Panc1 (cell line): Measurements from ENCODE around the gene SLC25A42. TPM values are rescaled to one million over a fixed set of nuclear protein-coding genes. Genes with fewer than 3 reads are reported as not detected.

ENCODE experiments used
- ATAC-seq: fragments of 200-7000 bp; cut with Tn5 transposase; 2 replicates; pipeline ENCODE4 v1.9.1; 2020; ENCODE audit warnings: mild to moderate bottlenecking, moderate library complexity
- BruUV-seq: library from RNA; stranded (reverse); fragments of 400-500 nt; replicated peaks from 2 replicates; lab custom pipeline; 2021; lab: Mats Ljungman, UMichigan
- CTCF ChIA-PET: fragments of 300-600 bp; sonication (Branson Sonifier 250); formaldehyde crosslinking; loops from one replicate; lab custom pipeline; 2022; ENCODE audit warnings: antibody characterized with exemption; lab: Charles Lee
- POLR2A ChIA-PET: fragments of 300-600 bp; sonication (Branson Sonifier 250); formaldehyde crosslinking; loops from one replicate; lab custom pipeline; 2022; ENCODE audit warnings: antibody characterized with exemption; lab: Charles Lee
- DNase-seq: peaks from one replicate; pipeline ENCODE4 v3.0.0-alpha.2; 2010; ENCODE audit warnings: low read depth, low spot score
- H3K27ac ChIP-seq: 2 replicates; pipeline ENCODE4 v1.5.1; 2011; ENCODE audit warnings: mild to moderate bottlenecking, low read length, inconsistent platforms
- H3K27me3 ChIP-seq: fragments of 200-500 bp; sonication (Bioruptor generic); 2 replicates; pipeline ENCODE4 v1.6.0; 2014; ENCODE audit warnings: low read length, inconsistent platforms; ENCODE audit not compliant: control insufficient read depth, insufficient read depth
- H3K36me3 ChIP-seq: fragments of 200-500 bp; sonication (Bioruptor generic); 2 replicates; pipeline ENCODE4 v1.5.1; 2014; ENCODE audit warnings: inconsistent platforms, mild to moderate bottlenecking, low read length, moderate library complexity; ENCODE audit not compliant: control insufficient read depth, insufficient read depth
- H3K4me1 ChIP-seq: 2 replicates; pipeline ENCODE4 v1.5.1; 2011; ENCODE audit warnings: inconsistent platforms, mild to moderate bottlenecking, low read length, moderate library complexity; ENCODE audit not compliant: control insufficient read depth, insufficient read depth
- H3K4me3 ChIP-seq, 2 experiments: 2 replicates each; pipeline ENCODE4 v1.5.1; 2011 to 2012; ENCODE audit warnings: low read depth in 2 of 2, low read length in 2 of 2, mild to moderate bottlenecking in 2 of 2, inconsistent platforms in 1 of 2, moderate library complexity in 1 of 2
- H3K9me3 ChIP-seq: fragments of 200-500 bp; sonication (Bioruptor generic); 2 replicates; pipeline ENCODE4 v1.5.1; 2014; ENCODE audit warnings: low read depth, mild to moderate bottlenecking, inconsistent platforms, low read length, moderate library complexity; ENCODE audit not compliant: control insufficient read depth, insufficient read depth
- CTCF ChIP-seq: fragments of 450-650 bp; IDR thresholded peaks from 2 replicates; pipeline ENCODE4 v1.5.1; 2017; ENCODE audit warnings: mild to moderate bottlenecking
- POLR2AphosphoS5 ChIP-seq: IDR thresholded peaks from 2 replicates; pipeline ENCODE4 v1.6.1; 2012; ENCODE audit warnings: mild to moderate bottlenecking, low read depth, low read length, moderate library complexity
- SIN3A ChIP-seq: IDR thresholded peaks from 2 replicates; pipeline ENCODE4 v1.6.1; 2012; ENCODE audit warnings: low read depth, mild to moderate bottlenecking, low read length, moderate library complexity, borderline replicate concordance; ENCODE audit not compliant: insufficient read depth
- TCF7L2 ChIP-seq: IDR thresholded peaks from 2 replicates; pipeline ENCODE4 v1.6.1; 2011; ENCODE audit warnings: mild to moderate bottlenecking, low read depth, low read length, inconsistent platforms
- in situ Hi-C: cut with HindIII; loops from 2 replicates; pipeline ENCODE4 v1.10.0; 2016; ENCODE audit warnings: low sequenced_read_pairs, low pct_unique_long_range_greater_than_20kb
- intact Hi-C: fragments of 100-400 bp; cut with micrococcal nuclease; formaldehyde crosslinking; loops from one replicate; pipeline ENCODE4 v1.10.0; 2022; ENCODE audit not compliant: unreplicated experiment
- total RNA-seq: library from RNA; stranded (reverse); gene quantifications from one replicate; pipeline ENCODE4 v1.2.1, GENCODE V29; 2021; ENCODE audit not compliant: unreplicated experiment
- TF ChIP-seq, protein P1 (sequence below), 2 experiments: IDR thresholded peaks; 2 replicates each; pipeline ENCODE4 v1.6.1; 2011 to 2012; ENCODE audit warnings: low read depth in 2 of 2, control low read depth in 1 of 2, low read length in 1 of 2, mild to moderate bottlenecking in 1 of 2, moderate library complexity in 1 of 2; ENCODE audit not compliant: insufficient read depth in 1 of 2

SLC25A42 gene
- total RNA-seq, 1 experiment from 2014 or later: 2.6 TPM

DNA sequence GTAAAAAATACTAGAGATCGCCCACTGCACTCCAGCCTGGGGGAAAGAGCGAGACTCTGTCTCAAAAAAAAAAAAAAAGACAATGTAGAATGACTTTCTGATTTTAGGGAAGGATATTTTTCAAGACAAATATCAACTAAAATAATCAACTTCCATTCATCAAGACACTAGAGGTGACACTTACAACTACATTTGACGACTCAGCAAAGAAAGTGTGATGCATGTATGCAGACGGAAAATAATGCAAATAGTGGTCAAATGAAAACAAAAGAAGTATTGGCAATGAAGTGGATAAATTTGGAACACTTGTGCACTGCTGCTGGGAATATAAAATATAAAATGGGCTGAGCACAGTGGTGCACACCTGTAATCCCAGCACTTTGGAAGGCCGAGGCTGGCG is 62.3 kb downstream of the SLC25A42 start:
- H3K4me3 ChIP-seq: no peak overlapping the region
- TF ChIP-seq, protein P1, sequence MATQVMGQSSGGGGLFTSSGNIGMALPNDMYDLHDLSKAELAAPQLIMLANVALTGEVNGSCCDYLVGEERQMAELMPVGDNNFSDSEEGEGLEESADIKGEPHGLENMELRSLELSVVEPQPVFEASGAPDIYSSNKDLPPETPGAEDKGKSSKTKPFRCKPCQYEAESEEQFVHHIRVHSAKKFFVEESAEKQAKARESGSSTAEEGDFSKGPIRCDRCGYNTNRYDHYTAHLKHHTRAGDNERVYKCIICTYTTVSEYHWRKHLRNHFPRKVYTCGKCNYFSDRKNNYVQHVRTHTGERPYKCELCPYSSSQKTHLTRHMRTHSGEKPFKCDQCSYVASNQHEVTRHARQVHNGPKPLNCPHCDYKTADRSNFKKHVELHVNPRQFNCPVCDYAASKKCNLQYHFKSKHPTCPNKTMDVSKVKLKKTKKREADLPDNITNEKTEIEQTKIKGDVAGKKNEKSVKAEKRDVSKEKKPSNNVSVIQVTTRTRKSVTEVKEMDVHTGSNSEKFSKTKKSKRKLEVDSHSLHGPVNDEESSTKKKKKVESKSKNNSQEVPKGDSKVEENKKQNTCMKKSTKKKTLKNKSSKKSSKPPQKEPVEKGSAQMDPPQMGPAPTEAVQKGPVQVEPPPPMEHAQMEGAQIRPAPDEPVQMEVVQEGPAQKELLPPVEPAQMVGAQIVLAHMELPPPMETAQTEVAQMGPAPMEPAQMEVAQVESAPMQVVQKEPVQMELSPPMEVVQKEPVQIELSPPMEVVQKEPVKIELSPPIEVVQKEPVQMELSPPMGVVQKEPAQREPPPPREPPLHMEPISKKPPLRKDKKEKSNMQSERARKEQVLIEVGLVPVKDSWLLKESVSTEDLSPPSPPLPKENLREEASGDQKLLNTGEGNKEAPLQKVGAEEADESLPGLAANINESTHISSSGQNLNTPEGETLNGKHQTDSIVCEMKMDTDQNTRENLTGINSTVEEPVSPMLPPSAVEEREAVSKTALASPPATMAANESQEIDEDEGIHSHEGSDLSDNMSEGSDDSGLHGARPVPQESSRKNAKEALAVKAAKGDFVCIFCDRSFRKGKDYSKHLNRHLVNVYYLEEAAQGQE (IDR thresholded peaks at IDR 0.05; ENCODE audit: insufficient read depth in 1 of 2, low read depth in 2 of 2, low read length in 1 of 2): no peak
- in situ Hi-C loops: no loop called here
- no TSS peak for BruUV-seq
- H3K27me3 ChIP-seq: no peaks in the 10 kb centered on the region
- DNase-seq (no peak), ATAC-seq (no peak)
- CTCF ChIA-PET: no interaction called here
- H3K4me1 ChIP-seq: no peaks in the 10 kb centered on the region
- POLR2A ChIA-PET: interaction anchor here (0.7 kb wide), 1 partner anchor 88 kb away, joined by 18 read pairs; no protein-coding TSS in a partner anchor
- H3K27ac ChIP-seq: no peak overlapping the region
- intact Hi-C loops: no loop called here
- no peaks in the 10 kb centered on the region for H3K9me3 ChIP-seq
- no peaks in the 10 kb centered on the region for H3K36me3 ChIP-seq

DNA sequence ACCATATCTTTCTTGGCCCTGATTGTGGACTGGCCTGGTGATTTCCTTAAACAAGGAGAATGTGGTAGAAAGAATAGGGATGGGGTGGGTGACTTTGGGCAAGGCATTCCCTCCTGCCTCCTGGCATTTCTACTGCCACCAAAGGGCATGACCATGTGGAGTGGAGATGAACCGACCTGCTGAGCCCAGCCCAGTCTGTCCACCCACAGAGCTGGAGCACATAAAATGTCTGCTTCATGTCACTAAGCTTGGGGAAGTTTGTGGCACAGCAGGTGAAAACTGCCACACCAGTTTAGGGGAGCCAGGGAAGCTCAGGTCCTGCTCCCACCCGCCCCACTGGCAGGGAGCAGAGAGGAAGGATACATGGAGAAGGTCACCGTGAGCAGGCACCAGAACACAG is 68.2 kb downstream of the SLC25A42 start:
- CTCF ChIA-PET: no interaction called here
- Histone ChIP-seq H3K4me1 (no peaks in the 10 kb centered on the region), H3K36me3 (no peaks in the 10 kb centered on the region), H3K27me3 (no peaks in the 10 kb centered on the region), H3K4me3 (no peak overlapping the region), H3K9me3 (no peaks in the 10 kb centered on the region), H3K27ac (no peak overlapping the region)
- POLR2A ChIA-PET: no interaction called here
- in situ Hi-C loops (no loop called here), intact Hi-C loops (loop anchor here (10.0 kb wide), 1 partner anchor 67 kb away; the partner anchor contains the start of gene SLC25A42)
- no peak for TF ChIP-seq POLR2AphosphoS5
- no peak for TF ChIP-seq SIN3A
- no peak for TF ChIP-seq CTCF
- TF ChIP-seq, protein P1 (IDR thresholded peaks at IDR 0.05; ENCODE audit: insufficient read depth in 1 of 2, low read depth in 2 of 2, low read length in 1 of 2): no peak
- no peak for TF ChIP-seq TCF7L2
- no peak for DNase-seq
- no peak for ATAC-seq
- no TSS peak for BruUV-seq
